Thyroid gland (tissue), 4 donors: Measurements from ENCODE around the gene CCL13. TPM values are rescaled to one million over a fixed set of nuclear protein-coding genes. Genes with fewer than 3 reads are reported as not detected.

Experiments used
- DNase-seq, 2 donors: peaks; one replicate each; pipeline ENCODE4 v3.0.0-alpha.2; 2019
- H3K27ac ChIP-seq, 3 donors: fragments of 200-600 bp; sonication (generic); 1 replicate in 2 of 3; 2 replicates in 1 of 3; pipeline ENCODE4 v1.5.1; 2016 to 2019; ENCODE audit warnings: mild to moderate bottlenecking in 1 of 3, moderate library complexity in 1 of 3
- H3K27me3 ChIP-seq: fragments of 200-600 bp; sonication (generic); one replicate; pipeline ENCODE4 v1.5.1; 2019
- H3K36me3 ChIP-seq, 2 donors: fragments of 200-600 bp; sonication (generic); one replicate each; pipeline ENCODE4 v1.5.1; 2016 to 2019
- H3K4me1 ChIP-seq, 2 donors: fragments of 200-600 bp; sonication (generic); one replicate each; pipeline ENCODE4 v1.5.1; 2017 to 2019
- H3K4me3 ChIP-seq, 3 donors: fragments of 200-600 bp; sonication (generic); replicated peaks in 1 of 3; 1 replicate in 2 of 3; 2 replicates in 1 of 3; pipeline ENCODE4 v1.5.1; 2016; ENCODE audit warnings: mild to moderate bottlenecking in 1 of 3
- H3K9me3 ChIP-seq: fragments of 200-600 bp; sonication (generic); one replicate; pipeline ENCODE4 v1.5.1; 2017
- CTCF ChIP-seq, 6 experiments: fragments of 200-600 bp in 3 of 6; fragments of 450-650 bp in 3 of 6; sonication (generic) in 3 of 6; IDR thresholded peaks; one replicate each; pipeline ENCODE4 v1.5.1; 2016 to 2019; ENCODE audit warnings: antibody characterized with exemption in 6 of 6, mild to moderate bottlenecking in 2 of 6, inconsistent platforms in 1 of 6, moderate library complexity in 1 of 6
- POLR2A ChIP-seq, 2 donors: fragments of 450-650 bp; IDR thresholded peaks; one replicate each; pipeline ENCODE4 v1.6.1; 2017; ENCODE audit warnings: antibody characterized with exemption in 2 of 2, mild to moderate bottlenecking in 2 of 2, moderate library complexity in 1 of 2
- WGBS, 2 donors: methylation state at CpG; one replicate each; pipeline ENCODE4 v1.1.5; 2017; 5-methylcytosine and 5-hydroxymethylcytosine counted together
- intact Hi-C: fragments of 100-400 bp; cut with DNase I; formaldehyde crosslinking; loops from one replicate; pipeline ENCODE4 v1.15.1; 2023
- total RNA-seq, 4 donors: library from RNA; depleted of rRNA; stranded (reverse); fragments of >200 nt; gene quantifications; one replicate each; pipeline ENCODE4 v1.2.3, GENCODE V29; 2016

Gene CCL13
- total RNA-seq, 4 donors from 2014 or later: 1.2 to 3.2 (median 1.6) TPM

- Histone ChIP-seq H3K27ac (no peak overlapping the region), H3K27me3 (no peaks in the 10 kb centered on the region), H3K4me1 (no peaks in the 10 kb centered on the region), H3K36me3 (no peaks in the 10 kb centered on the region), H3K9me3 (no peaks in the 10 kb centered on the region), H3K4me3 (no peak overlapping the region)
- TF ChIP-seq CTCF (IDR thresholded peaks at IDR 0.05): no peak
- no peak for TF ChIP-seq POLR2A (IDR thresholded peaks at IDR 0.05)
- WGBS, 2 donors: 89% methylated on average over 1 of the region's 1 CpG
- DNase-seq: no peak
- intact Hi-C loops: no loop called here
Measured at GRCh38 chr17:34351096-34351495, 5.2 kb upstream of the CCL13 start.

GRCh38 chr17:34352191-34352590 lies 4.1 kb upstream of the CCL13 start:
- Histone ChIP-seq H3K36me3 (no peaks in the 10 kb centered on the region), H3K27ac (no peak overlapping the region), H3K27me3 (no peaks in the 10 kb centered on the region), H3K9me3 (no peaks in the 10 kb centered on the region), H3K4me1 (no peaks in the 10 kb centered on the region), H3K4me3 (no peak overlapping the region)
- no peak for TF ChIP-seq POLR2A (IDR thresholded peaks at IDR 0.05)
- TF ChIP-seq CTCF (IDR thresholded peaks at IDR 0.05): no peak
- intact Hi-C loops: no loop called here
- no peak for DNase-seq

GRCh38 chr17:34354637-34355036 lies 1.6 kb upstream of the CCL13 start:
- DNase-seq: no peak
- no peak overlapping the region for H3K27ac ChIP-seq
- no peaks in the 10 kb centered on the region for H3K4me1 ChIP-seq
- no peak overlapping the region for H3K4me3 ChIP-seq
- H3K36me3 ChIP-seq: no peaks in the 10 kb centered on the region
- TF ChIP-seq CTCF (IDR thresholded peaks at IDR 0.05) (no peak), POLR2A (IDR thresholded peaks at IDR 0.05) (no peak)
- intact Hi-C loops: no loop called here
- no peaks in the 10 kb centered on the region for H3K9me3 ChIP-seq
- H3K27me3 ChIP-seq: no peaks in the 10 kb centered on the region

- Histone ChIP-seq H3K9me3 (no peaks in the 10 kb centered on the region), H3K4me1 (no peaks in the 10 kb centered on the region), H3K4me3 (no peak overlapping the region), H3K27me3 (no peaks in the 10 kb centered on the region), H3K27ac (no peak overlapping the region), H3K36me3 (no peaks in the 10 kb centered on the region)
- TF ChIP-seq CTCF (IDR thresholded peaks at IDR 0.05) (no peak), POLR2A (IDR thresholded peaks at IDR 0.05) (no peak)
- 76 to 80% methylated on average over 2 of the region's 2 CpGs for WGBS, 2 donors
- DNase-seq: no peak
- intact Hi-C loops: no loop called here
Measured at GRCh38 chr17:34357398-34357797, 1.1 kb downstream of the CCL13 start.

- no peak overlapping the region for H3K4me3 ChIP-seq
- no peaks in the 10 kb centered on the region for H3K27me3 ChIP-seq
- intact Hi-C loops: no loop called here
- H3K9me3 ChIP-seq: no peaks in the 10 kb centered on the region
- no peaks in the 10 kb centered on the region for H3K36me3 ChIP-seq
- no peak for DNase-seq
- H3K27ac ChIP-seq: no peak overlapping the region
- H3K4me1 ChIP-seq: no peaks in the 10 kb centered on the region
- TF ChIP-seq POLR2A (IDR thresholded peaks at IDR 0.05): no peak
- TF ChIP-seq CTCF (IDR thresholded peaks at IDR 0.05): no peak
- 96% methylated on average over 3 of the region's 3 CpGs for WGBS, 2 donors
Measured at GRCh38 chr17:34358631-34359030, 2.4 kb downstream of the CCL13 start.
